ENCODE measurements around the gene ROPN1. TPM values are rescaled to one million over a fixed set of nuclear protein-coding genes. Genes with fewer than 3 reads are reported as not detected.

Gene ROPN1
- total RNA-seq, 1 experiment from 2014 or later: not detected

DNA sequence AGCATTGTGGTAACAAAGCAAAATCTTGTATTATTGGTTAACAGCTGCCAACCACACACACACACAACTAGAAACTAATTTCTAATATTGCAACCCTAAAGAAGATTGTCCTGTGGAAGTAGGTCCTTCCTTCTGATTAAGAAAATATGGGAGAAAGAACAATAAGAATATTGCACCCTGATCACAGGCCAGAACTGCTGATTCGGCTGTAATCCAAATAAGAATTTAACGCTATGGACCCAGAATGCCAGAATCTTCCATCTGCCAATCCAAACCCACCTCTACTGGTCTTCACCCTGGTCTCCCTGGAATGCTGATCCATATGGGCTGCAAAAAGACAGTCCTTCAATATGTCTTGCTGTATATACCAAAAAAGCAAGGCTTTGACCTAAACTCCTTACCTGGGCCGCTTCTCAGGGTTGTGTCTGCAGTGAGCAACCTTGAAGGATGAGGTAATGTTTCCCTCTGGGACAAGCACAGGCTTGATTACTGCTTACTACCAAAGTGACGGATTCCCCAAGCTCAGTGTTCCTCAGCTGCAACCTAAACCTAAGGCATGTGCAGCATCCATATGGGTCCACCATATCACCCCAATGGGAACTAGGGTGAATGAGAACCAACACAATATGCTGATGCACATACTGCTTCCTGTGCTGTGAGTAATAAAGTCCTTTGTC lies 38.9 kb downstream of the ROPN1 start:
- Histone ChIP-seq H3K27me3 (ENCODE audit: control insufficient read depth, insufficient read depth, low read length) (no peaks in the 10 kb centered on the region), H3K9me3 (ENCODE audit: control insufficient read depth, insufficient read depth, low read depth, low read length) (no peaks in the 10 kb centered on the region), H3K4me3 (ENCODE audit: low read depth in 2 of 2, low read length in 2 of 2) (no peak overlapping the region), H3K27ac (ENCODE audit: low read length) (no peak overlapping the region), H3K4me1 (ENCODE audit: control insufficient read depth, insufficient read depth, low read length) (no peaks in the 10 kb centered on the region), H3K36me3 (ENCODE audit: control insufficient read depth, insufficient read depth, low read length) (peaks cover 28% of the 10 kb centered on the region)
- BruUV-seq (replicated peaks): no TSS peak
- ChIA-PET POLR2A (no interaction called here), CTCF (no interaction called here)
- intact Hi-C loops (cut with micrococcal nuclease; ENCODE audit: unreplicated experiment): no loop called here
- in situ Hi-C loops (cut with HindIII; ENCODE audit: low pct_unique_long_range_greater_than_20kb, low sequenced_read_pairs): no loop called here
- TF ChIP-seq SIN3A (IDR thresholded peaks at IDR 0.05; ENCODE audit: borderline replicate concordance, insufficient read depth, low read depth, low read length) (no peak), TCF7L2 (IDR thresholded peaks at IDR 0.05; ENCODE audit: low read depth, low read length) (no peak), CTCF (IDR thresholded peaks at IDR 0.05) (no peak), POLR2AphosphoS5 (IDR thresholded peaks at IDR 0.05; ENCODE audit: low read depth, low read length) (no peak)
- TF ChIP-seq, protein P1, sequence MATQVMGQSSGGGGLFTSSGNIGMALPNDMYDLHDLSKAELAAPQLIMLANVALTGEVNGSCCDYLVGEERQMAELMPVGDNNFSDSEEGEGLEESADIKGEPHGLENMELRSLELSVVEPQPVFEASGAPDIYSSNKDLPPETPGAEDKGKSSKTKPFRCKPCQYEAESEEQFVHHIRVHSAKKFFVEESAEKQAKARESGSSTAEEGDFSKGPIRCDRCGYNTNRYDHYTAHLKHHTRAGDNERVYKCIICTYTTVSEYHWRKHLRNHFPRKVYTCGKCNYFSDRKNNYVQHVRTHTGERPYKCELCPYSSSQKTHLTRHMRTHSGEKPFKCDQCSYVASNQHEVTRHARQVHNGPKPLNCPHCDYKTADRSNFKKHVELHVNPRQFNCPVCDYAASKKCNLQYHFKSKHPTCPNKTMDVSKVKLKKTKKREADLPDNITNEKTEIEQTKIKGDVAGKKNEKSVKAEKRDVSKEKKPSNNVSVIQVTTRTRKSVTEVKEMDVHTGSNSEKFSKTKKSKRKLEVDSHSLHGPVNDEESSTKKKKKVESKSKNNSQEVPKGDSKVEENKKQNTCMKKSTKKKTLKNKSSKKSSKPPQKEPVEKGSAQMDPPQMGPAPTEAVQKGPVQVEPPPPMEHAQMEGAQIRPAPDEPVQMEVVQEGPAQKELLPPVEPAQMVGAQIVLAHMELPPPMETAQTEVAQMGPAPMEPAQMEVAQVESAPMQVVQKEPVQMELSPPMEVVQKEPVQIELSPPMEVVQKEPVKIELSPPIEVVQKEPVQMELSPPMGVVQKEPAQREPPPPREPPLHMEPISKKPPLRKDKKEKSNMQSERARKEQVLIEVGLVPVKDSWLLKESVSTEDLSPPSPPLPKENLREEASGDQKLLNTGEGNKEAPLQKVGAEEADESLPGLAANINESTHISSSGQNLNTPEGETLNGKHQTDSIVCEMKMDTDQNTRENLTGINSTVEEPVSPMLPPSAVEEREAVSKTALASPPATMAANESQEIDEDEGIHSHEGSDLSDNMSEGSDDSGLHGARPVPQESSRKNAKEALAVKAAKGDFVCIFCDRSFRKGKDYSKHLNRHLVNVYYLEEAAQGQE (IDR thresholded peaks at IDR 0.05; ENCODE audit: insufficient read depth in 1 of 2, low read depth in 2 of 2, low read length in 1 of 2): no peak
- DNase-seq (ENCODE audit: low read depth, low spot score) (no peak), ATAC-seq (no peak)

DNA sequence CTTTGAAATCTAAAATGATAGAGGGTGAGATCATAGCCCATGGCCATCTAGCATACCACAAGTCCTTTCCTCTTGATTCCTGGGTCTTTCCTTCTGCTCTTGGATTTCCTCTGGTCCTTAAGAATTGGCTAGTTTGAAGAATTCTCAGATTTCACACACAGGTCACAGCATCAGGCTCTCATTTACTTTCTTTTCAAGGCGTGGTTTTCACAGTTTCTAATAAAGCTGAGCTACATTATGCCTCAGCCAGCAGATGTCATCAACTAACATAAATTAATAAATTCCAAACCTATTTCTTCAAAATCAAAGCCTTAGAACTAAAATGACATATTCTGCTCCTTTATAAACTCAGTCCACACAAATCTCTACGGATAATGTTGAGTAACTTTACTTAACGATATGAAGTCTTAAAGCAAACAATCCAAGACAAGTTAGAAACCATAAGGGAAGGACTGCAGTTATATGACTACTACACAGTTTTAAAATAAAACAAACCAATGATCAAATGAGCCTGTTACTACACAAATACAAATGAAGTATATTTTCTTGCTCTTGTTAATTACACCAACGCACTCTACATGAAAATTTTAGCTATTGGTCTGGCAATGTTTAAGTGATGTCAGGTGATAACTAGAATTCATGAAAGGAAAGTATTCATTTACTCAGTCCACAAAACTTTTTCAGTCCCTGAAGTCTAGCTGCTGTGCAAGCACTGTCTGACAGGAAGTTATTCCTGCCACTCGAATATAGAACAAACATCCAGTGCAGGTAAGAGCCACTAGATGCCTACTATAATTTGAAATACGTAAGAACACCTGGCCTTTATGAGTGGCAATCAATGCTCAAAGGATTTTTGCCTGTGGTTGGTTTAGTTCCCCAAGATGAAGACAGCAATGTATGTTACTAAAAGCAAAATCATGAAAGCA lies 40.1 kb downstream of the ROPN1 start:
- DNase-seq (ENCODE audit: low read depth, low spot score): no peak
- Histone ChIP-seq H3K27ac (ENCODE audit: low read length) (no peak overlapping the region), H3K4me1 (ENCODE audit: control insufficient read depth, insufficient read depth, low read length) (no peaks in the 10 kb centered on the region), H3K9me3 (ENCODE audit: control insufficient read depth, insufficient read depth, low read depth, low read length) (no peaks in the 10 kb centered on the region), H3K4me3 (ENCODE audit: low read depth in 2 of 2, low read length in 2 of 2) (no peak overlapping the region), H3K36me3 (ENCODE audit: control insufficient read depth, insufficient read depth, low read length) (peaks cover 36% of the 10 kb centered on the region), H3K27me3 (ENCODE audit: control insufficient read depth, insufficient read depth, low read length) (no peaks in the 10 kb centered on the region)
- ATAC-seq: no peak
- ChIA-PET POLR2A (no interaction called here), CTCF (interaction anchor here (0.6 kb wide), 1 partner anchor 557 kb away, joined by 3 read pairs; no protein-coding TSS in a partner anchor)
- BruUV-seq (replicated peaks): no TSS peak
- TF ChIP-seq, protein P1 (IDR thresholded peaks at IDR 0.05; ENCODE audit: insufficient read depth in 1 of 2, low read depth in 2 of 2, low read length in 1 of 2): no peak
- TF ChIP-seq TCF7L2 (IDR thresholded peaks at IDR 0.05; ENCODE audit: low read depth, low read length) (no peak), SIN3A (IDR thresholded peaks at IDR 0.05; ENCODE audit: borderline replicate concordance, insufficient read depth, low read depth, low read length) (no peak), CTCF (IDR thresholded peaks at IDR 0.05) (no peak), POLR2AphosphoS5 (IDR thresholded peaks at IDR 0.05; ENCODE audit: low read depth, low read length) (no peak)
- in situ Hi-C loops (cut with HindIII; ENCODE audit: low pct_unique_long_range_greater_than_20kb, low sequenced_read_pairs) (no loop called here), intact Hi-C loops (cut with micrococcal nuclease; ENCODE audit: unreplicated experiment) (no loop called here)

Data from Panc1 (cell line).